HepG2 (cell line): ENCODE measurements around the gene LBX2. TPM values are rescaled to one million over a fixed set of nuclear protein-coding genes. Genes with fewer than 3 reads are reported as not detected.
A peak's percentile ranks its signal among the peaks of the same experiment; 100 is the strongest.

Source experiments
- ATRX ChIP-seq: sonication (generic); formaldehyde crosslinking; IDR thresholded peaks from 2 replicates; pipeline ENCODE4 v1.4.0; 2020; ENCODE audit warnings: missing genetic modification reagents, borderline replicate concordance
- CEBPG ChIP-seq: IDR thresholded peaks from 2 replicates; pipeline ENCODE4 v1.6.1; 2016
- CREM ChIP-seq, 2 experiments: sonication (generic) in 1 of 2; formaldehyde crosslinking in 1 of 2; IDR thresholded peaks; 2 replicates each; pipeline versions ENCODE4 v1.4.0 to v1.6.1; 2016 to 2020; ENCODE audit warnings: antibody characterized with exemption in 1 of 2, mild to moderate bottlenecking in 1 of 2, missing genetic modification reagents in 1 of 2
- EP300 ChIP-seq, 3 experiments: sonication (generic) in 1 of 3; formaldehyde crosslinking in 1 of 3; IDR thresholded peaks; 2 replicates each; pipeline versions ENCODE4 v1.5.1 to v1.6.1; 2011 to 2020; ENCODE audit warnings: low read depth in 2 of 3, low read length in 2 of 3, borderline replicate concordance in 1 of 3, improper control_type of control experiment in 1 of 3, mild to moderate bottlenecking in 1 of 3, missing genetic modification reagents in 1 of 3, moderate library complexity in 1 of 3
- GTF3A ChIP-seq: sonication (generic); formaldehyde crosslinking; conservative IDR thresholded peaks from 2 replicates; pipeline ENCODE4 v1.4.0; 2020; ENCODE audit warnings: mild to moderate bottlenecking, missing genetic modification reagents
- HMG20A ChIP-seq: IDR thresholded peaks from 2 replicates; pipeline ENCODE4 v1.6.1; 2016; ENCODE audit warnings: borderline replicate concordance
- HMGA1 ChIP-seq: sonication (generic); formaldehyde crosslinking; conservative IDR thresholded peaks from 2 replicates; pipeline ENCODE4 v1.4.0; 2020; ENCODE audit warnings: missing genetic modification reagents
- NFATC3 ChIP-seq: sonication (generic); formaldehyde crosslinking; IDR thresholded peaks from 2 replicates; pipeline ENCODE4 v1.5.1; 2020; ENCODE audit warnings: mild to moderate bottlenecking, missing genetic modification reagents
- NFIC ChIP-seq: IDR thresholded peaks from 2 replicates; pipeline ENCODE4 v1.6.1; 2012; ENCODE audit warnings: mild to moderate bottlenecking, low read length, inconsistent platforms
- PAWR ChIP-seq: sonication (generic); formaldehyde crosslinking; IDR thresholded peaks from 2 replicates; pipeline ENCODE4 v1.4.0; 2020; ENCODE audit warnings: missing genetic modification reagents, mild to moderate bottlenecking, borderline replicate concordance
- PHB2 ChIP-seq: fragments of 450-650 bp; IDR thresholded peaks from 2 replicates; pipeline ENCODE4 v1.6.1; 2018; ENCODE audit not compliant: partially characterized antibody
- ZBTB26 ChIP-seq: IDR thresholded peaks from 2 replicates; pipeline ENCODE4 v1.6.1; 2016; ENCODE audit warnings: missing compliant biosample characterization, missing genetic modification reagents, borderline replicate concordance
- ZNF12 ChIP-seq: sonication (generic); formaldehyde crosslinking; IDR thresholded peaks from 2 replicates; pipeline ENCODE4 v1.5.0; 2020; ENCODE audit warnings: missing genetic modification reagents
- ZNF296 ChIP-seq: sonication (generic); formaldehyde crosslinking; conservative IDR thresholded peaks from 2 replicates; pipeline ENCODE4 v1.5.0; 2020; ENCODE audit warnings: mild to moderate bottlenecking, missing genetic modification reagents
- ZNF672 ChIP-seq: sonication (generic); formaldehyde crosslinking; IDR thresholded peaks from 2 replicates; pipeline ENCODE4 v1.8.1; 2022; ENCODE audit warnings: missing genetic modification reagents
- ZNF883 ChIP-seq: sonication (generic); formaldehyde crosslinking; IDR thresholded peaks from 2 replicates; pipeline ENCODE4 v1.5.1; 2020; ENCODE audit warnings: mild to moderate bottlenecking, missing genetic modification reagents; ENCODE audit errors: not compliant biosample characterization
- polyA plus RNA-seq, 8 experiments: library from polyadenylated mRNA; depleted of rRNA in 3 of 8; stranded (reverse) in 7 of 8; unstranded in 1 of 8; fragments of >200 nt; fragmentation: Illumina TruSeq in 4 of 8; extraction: Trizol in 4 of 8; gene quantifications; 2 replicates each; pipeline versions ENCODE4 v1.2.1 to v1.2.3, GENCODE V29; 2011 to 2016; ENCODE audit warnings: low read depth in 4 of 8, missing spikeins in 1 of 8, mixed read lengths in 1 of 8; ENCODE audit not compliant: insufficient read depth in 1 of 8
- total RNA-seq, 5 experiments: library from RNA; depleted of rRNA; stranded (reverse); fragments of >200 nt; fragmentation: Illumina TruSeq; extraction: Trizol; gene quantifications; 2 replicates each; pipeline ENCODE4 v1.2.3, GENCODE V29; 2016; ENCODE audit warnings: low read depth in 1 of 5
- TF ChIP-seq, protein P1 (sequence below): sonication (generic); formaldehyde crosslinking; IDR thresholded peaks from 2 replicates; pipeline ENCODE4 v1.4.0; 2020; ENCODE audit warnings: missing genetic modification reagents, borderline replicate concordance
- TF ChIP-seq, protein P2 (sequence below): sonication (generic); formaldehyde crosslinking; IDR thresholded peaks from 2 replicates; pipeline ENCODE4 v1.5.1; 2020; ENCODE audit warnings: mild to moderate bottlenecking, moderate library complexity, missing genetic modification reagents
- TF ChIP-seq, protein P3 (sequence below): sonication (generic); formaldehyde crosslinking; IDR thresholded peaks from 2 replicates; pipeline ENCODE4 v1.8.1; 2022; ENCODE audit warnings: low read depth, mild to moderate bottlenecking, missing genetic modification reagents

LBX2 gene
- total and polyA plus RNA-seq, 2 of the 13 experiments (the other 11 are each of a cell fraction or from before 2014, with no cell fraction given) = 6.4 to 8.1 TPM

DNA sequence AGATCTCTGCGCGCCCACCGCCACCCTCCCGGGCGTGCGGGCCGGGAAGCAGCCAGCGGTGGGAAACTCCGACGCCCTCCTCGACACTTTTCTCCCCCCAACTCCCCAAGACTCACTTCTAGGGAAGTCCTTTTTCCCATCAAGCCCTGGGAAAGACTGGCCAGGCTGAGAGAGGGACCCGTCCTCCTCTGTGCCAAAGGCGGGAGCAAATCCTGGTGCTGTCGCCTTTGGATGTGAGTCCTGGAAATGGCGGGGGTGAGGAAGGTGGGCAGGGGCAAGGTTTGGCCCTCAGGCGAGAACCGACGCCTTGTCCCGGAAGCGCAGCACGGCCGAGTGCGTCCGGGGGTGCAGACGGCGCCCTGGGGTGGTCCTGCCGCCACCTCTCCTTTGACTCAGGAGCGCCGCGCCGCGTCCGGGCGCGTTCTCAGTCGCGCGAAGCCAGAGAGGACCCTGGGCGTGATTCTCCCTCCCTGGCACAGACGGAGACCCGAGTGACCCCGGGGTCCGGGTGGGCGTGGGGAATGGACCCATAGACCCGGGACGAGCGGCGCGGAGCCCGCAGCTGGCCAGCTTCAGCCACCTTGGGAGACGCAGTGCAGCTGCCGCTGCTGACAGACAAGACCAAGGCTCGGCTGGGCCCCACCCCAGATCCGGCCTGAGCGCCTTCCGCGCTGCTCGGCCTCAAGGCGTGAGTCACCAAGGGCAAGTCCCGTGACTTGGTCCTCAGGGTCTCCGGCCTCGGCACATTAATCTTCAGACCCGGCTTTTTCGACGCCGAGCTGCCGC, 3.5 kb upstream of the LBX2 start (continued):
- TF ChIP-seq, protein P1, sequence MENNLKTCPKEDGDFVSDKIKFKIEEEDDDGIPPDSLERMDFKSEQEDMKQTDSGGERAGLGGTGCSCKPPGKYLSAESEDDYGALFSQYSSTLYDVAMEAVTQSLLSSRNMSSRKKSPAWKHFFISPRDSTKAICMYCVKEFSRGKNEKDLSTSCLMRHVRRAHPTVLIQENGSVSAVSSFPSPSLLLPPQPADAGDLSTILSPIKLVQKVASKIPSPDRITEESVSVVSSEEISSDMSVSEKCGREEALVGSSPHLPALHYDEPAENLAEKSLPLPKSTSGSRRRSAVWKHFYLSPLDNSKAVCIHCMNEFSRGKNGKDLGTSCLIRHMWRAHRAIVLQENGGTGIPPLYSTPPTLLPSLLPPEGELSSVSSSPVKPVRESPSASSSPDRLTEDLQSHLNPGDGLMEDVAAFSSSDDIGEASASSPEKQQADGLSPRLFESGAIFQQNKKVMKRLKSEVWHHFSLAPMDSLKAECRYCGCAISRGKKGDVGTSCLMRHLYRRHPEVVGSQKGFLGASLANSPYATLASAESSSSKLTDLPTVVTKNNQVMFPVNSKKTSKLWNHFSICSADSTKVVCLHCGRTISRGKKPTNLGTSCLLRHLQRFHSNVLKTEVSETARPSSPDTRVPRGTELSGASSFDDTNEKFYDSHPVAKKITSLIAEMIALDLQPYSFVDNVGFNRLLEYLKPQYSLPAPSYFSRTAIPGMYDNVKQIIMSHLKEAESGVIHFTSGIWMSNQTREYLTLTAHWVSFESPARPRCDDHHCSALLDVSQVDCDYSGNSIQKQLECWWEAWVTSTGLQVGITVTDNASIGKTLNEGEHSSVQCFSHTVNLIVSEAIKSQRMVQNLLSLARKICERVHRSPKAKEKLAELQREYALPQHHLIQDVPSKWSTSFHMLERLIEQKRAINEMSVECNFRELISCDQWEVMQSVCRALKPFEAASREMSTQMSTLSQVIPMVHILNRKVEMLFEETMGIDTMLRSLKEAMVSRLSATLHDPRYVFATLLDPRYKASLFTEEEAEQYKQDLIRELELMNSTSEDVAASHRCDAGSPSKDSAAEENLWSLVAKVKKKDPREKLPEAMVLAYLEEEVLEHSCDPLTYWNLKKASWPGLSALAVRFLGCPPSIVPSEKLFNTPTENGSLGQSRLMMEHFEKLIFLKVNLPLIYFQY (CRISPR knock-in tag) = peak; percentile 31; the same call in 1 of the 2 replicates
- TF ChIP-seq NFATC3 (CRISPR knock-in tag) (no peak), HMGA1 (no peak), ZNF12 (no peak), CEBPG (CRISPR knock-in tag) (no peak), CREM (IDR thresholded peaks at IDR 0.05) (no peak; the same call in 1 of the 2 replicates), CREM (CRISPR knock-in tag; IDR thresholded peaks at IDR 0.05) (no peak), HMG20A (CRISPR knock-in tag) (no peak), PAWR (CRISPR knock-in tag) (peak; percentile 82; the same call in 1 of the 2 replicates), ZNF883 (CRISPR knock-in tag) (peak; percentile 76), GTF3A (CRISPR knock-in tag) (0 out of 2 replicates have a peak, but pooled peaks have one; percentile 64), ATRX (CRISPR knock-in tag) (no peak), ZBTB26 (no peak), EP300 (IDR thresholded peaks at IDR 0.05; ENCODE audit: low read depth in 2 of 2, low read length in 2 of 2) (no peak), EP300 (CRISPR knock-in tag; IDR thresholded peaks at IDR 0.05; ENCODE audit: borderline replicate concordance) (no peak), ZNF672 (no peak), PHB2 (no peak), ZNF296 (CRISPR knock-in tag) (no peak; the same call in 1 of the 2 replicates), NFIC (no peak)
- TF ChIP-seq, protein P2, sequence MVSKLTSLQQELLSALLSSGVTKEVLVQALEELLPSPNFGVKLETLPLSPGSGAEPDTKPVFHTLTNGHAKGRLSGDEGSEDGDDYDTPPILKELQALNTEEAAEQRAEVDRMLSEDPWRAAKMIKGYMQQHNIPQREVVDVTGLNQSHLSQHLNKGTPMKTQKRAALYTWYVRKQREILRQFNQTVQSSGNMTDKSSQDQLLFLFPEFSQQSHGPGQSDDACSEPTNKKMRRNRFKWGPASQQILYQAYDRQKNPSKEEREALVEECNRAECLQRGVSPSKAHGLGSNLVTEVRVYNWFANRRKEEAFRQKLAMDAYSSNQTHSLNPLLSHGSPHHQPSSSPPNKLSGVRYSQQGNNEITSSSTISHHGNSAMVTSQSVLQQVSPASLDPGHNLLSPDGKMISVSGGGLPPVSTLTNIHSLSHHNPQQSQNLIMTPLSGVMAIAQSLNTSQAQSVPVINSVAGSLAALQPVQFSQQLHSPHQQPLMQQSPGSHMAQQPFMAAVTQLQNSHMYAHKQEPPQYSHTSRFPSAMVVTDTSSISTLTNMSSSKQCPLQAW (CRISPR knock-in tag) = peak; percentile 88
- TF ChIP-seq, protein P3, sequence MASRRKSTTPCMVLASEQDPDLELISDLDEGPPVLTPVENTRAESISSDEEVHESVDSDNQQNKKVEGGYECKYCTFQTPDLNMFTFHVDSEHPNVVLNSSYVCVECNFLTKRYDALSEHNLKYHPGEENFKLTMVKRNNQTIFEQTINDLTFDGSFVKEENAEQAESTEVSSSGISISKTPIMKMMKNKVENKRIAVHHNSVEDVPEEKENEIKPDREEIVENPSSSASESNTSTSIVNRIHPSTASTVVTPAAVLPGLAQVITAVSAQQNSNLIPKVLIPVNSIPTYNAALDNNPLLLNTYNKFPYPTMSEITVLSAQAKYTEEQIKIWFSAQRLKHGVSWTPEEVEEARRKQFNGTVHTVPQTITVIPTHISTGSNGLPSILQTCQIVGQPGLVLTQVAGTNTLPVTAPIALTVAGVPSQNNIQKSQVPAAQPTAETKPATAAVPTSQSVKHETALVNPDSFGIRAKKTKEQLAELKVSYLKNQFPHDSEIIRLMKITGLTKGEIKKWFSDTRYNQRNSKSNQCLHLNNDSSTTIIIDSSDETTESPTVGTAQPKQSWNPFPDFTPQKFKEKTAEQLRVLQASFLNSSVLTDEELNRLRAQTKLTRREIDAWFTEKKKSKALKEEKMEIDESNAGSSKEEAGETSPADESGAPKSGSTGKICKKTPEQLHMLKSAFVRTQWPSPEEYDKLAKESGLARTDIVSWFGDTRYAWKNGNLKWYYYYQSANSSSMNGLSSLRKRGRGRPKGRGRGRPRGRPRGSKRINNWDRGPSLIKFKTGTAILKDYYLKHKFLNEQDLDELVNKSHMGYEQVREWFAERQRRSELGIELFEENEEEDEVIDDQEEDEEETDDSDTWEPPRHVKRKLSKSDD (CRISPR knock-in tag) = peak; percentile 13; the same call in 1 of the 2 replicates
